A549 (cell line): ENCODE data around the gene PTPN1. TPM values are rescaled to one million over a fixed set of nuclear protein-coding genes. Genes with fewer than 3 reads are reported as not detected.

Experiments
- ATAC-seq, 2 experiments: fragments of 200-7000 bp in 1 of 2; fragments of >200 bp in 1 of 2; cut with Nextera tagmentation in 1 of 2; cut with Tn5 transposase in 1 of 2; 3 replicates each; pipeline versions ENCODE4 v1.8.0 to v1.9.1; 2018 to 2020; ENCODE audit warnings: mild to moderate bottlenecking in 1 of 2, moderate library complexity in 1 of 2
- CTCF ChIA-PET: fragments of 300-600 bp; sonication (Branson Sonifier 250); formaldehyde crosslinking; extraction: SDS; loops from one replicate; lab custom pipeline; 2021; ENCODE audit warnings: antibody characterized with exemption, inconsistent platforms; lab: Yijun Ruan, JAX
- POLR2A ChIA-PET: fragments of 350-600 bp; formaldehyde crosslinking; extraction: SDS; loops from one replicate; lab custom pipeline; 2021; ENCODE audit warnings: antibody characterized with exemption, inconsistent platforms; lab: Yijun Ruan, JAX
- DNase-seq, 2 experiments: peaks; one replicate each; pipeline versions ENCODE4 v3.0.0 to v3.0.0-alpha.2; 2011 to 2016; ENCODE audit warnings: low read depth in 1 of 2, low spot score in 1 of 2
- FAIRE-seq: peaks from 2 replicates; lab custom pipeline; 2011; peaks lifted over from hg19 to GRCh38; lab: Jason Lieb, UNC
- H3K27ac ChIP-seq, 2 experiments: fragments of >200 bp; sonication (Bioruptor Twin); formaldehyde crosslinking; 3 replicates each; pipeline ENCODE4 v1.5.1; 2016 to 2017
- H3K4me1 ChIP-seq: fragments of >200 bp; sonication (Bioruptor Twin); formaldehyde crosslinking; 3 replicates; pipeline ENCODE4 v1.6.1; 2016
- H3K4me2 ChIP-seq: fragments of >200 bp; sonication (Bioruptor Twin); formaldehyde crosslinking; 3 replicates; pipeline ENCODE4 v1.6.1; 2016
- H3K4me3 ChIP-seq: fragments of >200 bp; sonication (Bioruptor Twin); formaldehyde crosslinking; 3 replicates; pipeline ENCODE4 v1.5.1; 2016
- H3K9me3 ChIP-seq: fragments of >200 bp; sonication (Bioruptor Twin); formaldehyde crosslinking; 3 replicates; pipeline ENCODE4 v1.6.1; 2016
- ATOH8 ChIP-seq: fragments of 250-450 bp; sonication (Bioruptor Pico); IDR thresholded peaks from 2 replicates; pipeline ENCODE4 v1.5.0; 2020; ENCODE audit warnings: low read depth, mild to moderate bottlenecking, moderate library complexity
- BHLHE40 ChIP-seq: IDR thresholded peaks from 2 replicates; pipeline ENCODE4 v1.6.1; 2012; ENCODE audit warnings: low read depth, low read length, inconsistent platforms
- CBX2 ChIP-seq: fragments of 200-600 bp; sonication (generic); IDR thresholded peaks from 2 replicates; pipeline ENCODE4 v1.6.1; 2016; ENCODE audit warnings: low read depth, mild to moderate bottlenecking, borderline replicate concordance
- CEBPB ChIP-seq, 2 experiments: fragments of >200 bp in 1 of 2; sonication (Bioruptor Twin) in 1 of 2; formaldehyde crosslinking in 1 of 2; IDR thresholded peaks; 2 replicates each; pipeline ENCODE4 v1.6.1; 2012 to 2016
- CHD2 ChIP-seq: fragments of 150-350 bp; IDR thresholded peaks from 2 replicates; pipeline ENCODE4 v1.6.1; 2014; ENCODE audit warnings: low read length; ENCODE audit not compliant: partially characterized antibody
- CHD4 ChIP-seq: fragments of 200-600 bp; sonication (generic); IDR thresholded peaks from 2 replicates; pipeline ENCODE4 v1.6.1; 2016; ENCODE audit warnings: antibody characterized with exemption, mild to moderate bottlenecking, borderline replicate concordance
- CTCF ChIP-seq: fragments of >200 bp; sonication (Bioruptor Twin); formaldehyde crosslinking; IDR thresholded peaks from 3 replicates; pipeline ENCODE4 v1.5.1; 2016
- EHMT2 ChIP-seq: fragments of 200-600 bp; sonication (generic); IDR thresholded peaks from 2 replicates; pipeline ENCODE4 v1.6.1; 2016; ENCODE audit warnings: antibody characterized with exemption, low read depth, mild to moderate bottlenecking, moderate library complexity
- ELK1 ChIP-seq: fragments of 150-350 bp; IDR thresholded peaks from 2 replicates; pipeline ENCODE4 v1.6.1; 2014; ENCODE audit warnings: low read depth, mild to moderate bottlenecking, low read length
- EP300 ChIP-seq, 2 experiments: fragments of >200 bp; sonication (Bioruptor Twin); formaldehyde crosslinking; IDR thresholded peaks; 2 replicates in 1 of 2; 3 replicates in 1 of 2; pipeline ENCODE4 v1.6.1; 2016 to 2017
- ESRRA ChIP-seq: fragments of 150-350 bp; IDR thresholded peaks from 2 replicates; pipeline ENCODE4 v1.6.1; 2014; ENCODE audit warnings: mild to moderate bottlenecking, low read length, borderline replicate concordance
- FOSB ChIP-seq: fragments of 250-450 bp; sonication (Bioruptor Pico); IDR thresholded peaks from 2 replicates; pipeline ENCODE4 v1.5.0; 2020; ENCODE audit warnings: mild to moderate bottlenecking, moderate library complexity
- GATA3 ChIP-seq: IDR thresholded peaks from 2 replicates; pipeline ENCODE4 v1.6.1; 2012; ENCODE audit warnings: borderline replicate concordance
- HDAC2 ChIP-seq: fragments of 200-600 bp; sonication (generic); IDR thresholded peaks from 2 replicates; pipeline ENCODE4 v1.6.1; 2016
- HMGXB4 ChIP-seq: fragments of 250-450 bp; sonication (Bioruptor Pico); IDR thresholded peaks from 2 replicates; pipeline ENCODE4 v1.5.0; 2021; ENCODE audit warnings: mild to moderate bottlenecking, moderate library complexity, borderline replicate concordance
- HOXB13 ChIP-seq: fragments of 250-450 bp; sonication (Bioruptor Pico); IDR thresholded peaks from 2 replicates; pipeline ENCODE4 v1.5.0; 2020; ENCODE audit warnings: low read depth, mild to moderate bottlenecking, moderate library complexity
- HOXB5 ChIP-seq: fragments of 250-450 bp; sonication (Bioruptor Pico); IDR thresholded peaks from 2 replicates; pipeline ENCODE4 v1.5.0; 2020; ENCODE audit warnings: mild to moderate bottlenecking, moderate library complexity
- JUNB ChIP-seq: fragments of >200 bp; sonication (Bioruptor Twin); formaldehyde crosslinking; IDR thresholded peaks from 2 replicates; pipeline ENCODE4 v1.6.1; 2016
- KDM1A ChIP-seq: fragments of 200-600 bp; sonication (generic); IDR thresholded peaks from 2 replicates; pipeline ENCODE4 v1.6.1; 2016; ENCODE audit warnings: low read depth, mild to moderate bottlenecking
- KDM5A ChIP-seq: fragments of 200-600 bp; sonication (generic); IDR thresholded peaks from 2 replicates; pipeline ENCODE4 v1.6.1; 2016; ENCODE audit warnings: antibody characterized with exemption, mild to moderate bottlenecking
- MAFK ChIP-seq: fragments of 450-650 bp; IDR thresholded peaks from 2 replicates; pipeline ENCODE4 v1.6.1; 2014; ENCODE audit not compliant: partially characterized antibody
- MAX ChIP-seq: IDR thresholded peaks from 2 replicates; pipeline ENCODE4 v1.6.1; 2012
- MAZ ChIP-seq: fragments of 150-350 bp; IDR thresholded peaks from 2 replicates; pipeline ENCODE4 v1.6.1; 2014; ENCODE audit warnings: antibody characterized with exemption, low read depth, low read length, borderline replicate concordance
- MYC ChIP-seq: IDR thresholded peaks from 2 replicates; pipeline ENCODE4 v1.6.1; 2012; ENCODE audit warnings: mild to moderate bottlenecking, inconsistent platforms, low read length, improper control_type of control experiment, borderline replicate concordance
- NFE2L2 ChIP-seq: fragments of 150-350 bp; conservative IDR thresholded peaks from 2 replicates; pipeline ENCODE4 v1.6.1; 2014; ENCODE audit warnings: low read length
- NPAS2 ChIP-seq: fragments of 250-450 bp; sonication (Bioruptor Pico); IDR thresholded peaks from 2 replicates; pipeline ENCODE4 v1.8.0; 2022; ENCODE audit warnings: mild to moderate bottlenecking, moderate library complexity, borderline replicate concordance
- PBX3 ChIP-seq: IDR thresholded peaks from 2 replicates; pipeline ENCODE4 v1.6.1; 2012
- POLR2A ChIP-seq: IDR thresholded peaks from 2 replicates; pipeline ENCODE4 v1.6.1; 2012; ENCODE audit warnings: mild to moderate bottlenecking, low read length
- RARB ChIP-seq: fragments of 250-450 bp; sonication (Bioruptor Pico); IDR thresholded peaks from 2 replicates; pipeline ENCODE4 v1.8.0; 2021; ENCODE audit warnings: mild to moderate bottlenecking, moderate library complexity
- RCOR1 ChIP-seq: fragments of 150-350 bp; IDR thresholded peaks from 2 replicates; pipeline ENCODE4 v1.6.1; 2014; ENCODE audit warnings: antibody characterized with exemption, low read length, low read depth
- RNF2 ChIP-seq: fragments of 200-600 bp; sonication (generic); IDR thresholded peaks from 2 replicates; pipeline ENCODE4 v1.6.1; 2016; ENCODE audit warnings: low read depth, mild to moderate bottlenecking, antibody characterized with exemption, moderate library complexity, borderline replicate concordance
- SMC3 ChIP-seq: fragments of >200 bp; sonication (Bioruptor Twin); formaldehyde crosslinking; IDR thresholded peaks from 3 replicates; pipeline ENCODE4 v1.6.1; 2018; ENCODE audit warnings: inconsistent platforms
- TFCP2L1 ChIP-seq: fragments of 250-450 bp; sonication (Bioruptor Pico); IDR thresholded peaks from 2 replicates; pipeline ENCODE4 v1.5.0; 2021; ENCODE audit warnings: mild to moderate bottlenecking
- ZNF302 ChIP-seq: fragments of 250-450 bp; sonication (Bioruptor Pico); IDR thresholded peaks from 2 replicates; pipeline ENCODE4 v1.9.0; 2021; ENCODE audit warnings: inconsistent platforms, mild to moderate bottlenecking, moderate library complexity
- ZSCAN20 ChIP-seq: fragments of 250-450 bp; sonication (Bioruptor Pico); IDR thresholded peaks from 2 replicates; pipeline ENCODE4 v1.8.0; 2022; ENCODE audit warnings: mild to moderate bottlenecking, moderate library complexity
- WGBS: methylation state at CpG from one replicate; pipeline ENCODE4 v1.1.6; 2017; ENCODE audit errors: missing lambda C conversion rate; 5-methylcytosine and 5-hydroxymethylcytosine counted together
- polyA plus RNA-seq, 4 experiments: library from polyadenylated mRNA; depleted of rRNA in 3 of 4; stranded (reverse); fragments of >200 nt; fragmentation: RNase III in 1 of 4; extraction: RNeasy Plus Mini Kit Qiagen cat#74134 plus additional on column Dnase treatment in 1 of 4; gene quantifications; 2 replicates in 3 of 4; 3 replicates in 1 of 4; pipeline ENCODE4 v1.2.3, GENCODE V29; 2011 to 2017

The PTPN1 gene
- polyA plus RNA-seq, 2 of the 4 experiments (the other 2 are of a cell fraction): 23.2 to 24.3 TPM

GRCh38 chr20:50464026-50464724, 46.0 kb upstream of the PTPN1 start:
- peak; percentile 57 to 59 for DNase-seq
- Histone ChIP-seq H3K4me2 (peak overlapping the region; percentile 62), H3K9me3 (no peaks in the 10 kb centered on the region), H3K4me1 (peaks cover 50% of the 10 kb centered on the region), H3K27ac (peak overlapping the region; percentile 91 to 94), H3K4me3 (no peak overlapping the region)
- 15% methylated on average over 21 of the region's 21 CpGs for WGBS
- ChIA-PET CTCF (interaction anchor here (0.6 to 16.2 kb wide), 57 partner anchors 8 to 485 kb away, joined by 3 to 322 read pairs (median 4); partner anchors contain the start of gene CEBPB), POLR2A (interaction anchor here (0.6 kb wide), 1 partner anchor 321 kb away, joined by 5 read pairs; no protein-coding TSS in a partner anchor)
- ATAC-seq: peak; percentile 78 to 83
- no peak for FAIRE-seq
- TF ChIP-seq RCOR1 (no peak), GATA3 (no peak), PBX3 (no peak), ZSCAN20 (CRISPR knock-in tag) (no peak), HMGXB4 (CRISPR knock-in tag) (no peak), HDAC2 (no peak), KDM5A (peak; percentile 46; the same call in 1 of the 2 replicates), ELK1 (no peak), EP300 (IDR thresholded peaks at IDR 0.05) (no peak), HOXB13 (CRISPR knock-in tag) (no peak), MAX (no peak), HOXB5 (CRISPR knock-in tag) (no peak), NFE2L2 (no peak), MYC (no peak), CHD2 (no peak), JUNB (no peak), CBX2 (no peak), MAZ (no peak), POLR2A (no peak), EHMT2 (no peak), KDM1A (peak; percentile 44; the same call in 1 of the 2 replicates), MAFK (no peak), TFCP2L1 (CRISPR knock-in tag) (no peak), ESRRA (no peak), RNF2 (no peak), CTCF (peak; percentile 85), ZNF302 (no peak), CEBPB (IDR thresholded peaks at IDR 0.05) (peak; percentile 11 to 40; a peak in 2 of 4 replicates), ATOH8 (CRISPR knock-in tag) (no peak), RARB (CRISPR knock-in tag) (no peak), NPAS2 (no peak), FOSB (no peak), BHLHE40 (no peak), CHD4 (no peak), SMC3 (peak; percentile 94)
